K562 (cell line): ENCODE results near the gene PPP3CB.

Source experiments
- CEBPG ChIP-seq, 3 experiments: fragments of 200-800 bp in 1 of 3; sonication (Bioruptor generic) in 1 of 3; sonication (generic) in 1 of 3; formaldehyde crosslinking in 1 of 3; IDR thresholded peaks in 2 of 3; conservative IDR thresholded peaks in 1 of 3; 2 replicates each; pipeline versions ENCODE4 v1.6.1 to v1.8.0; 2016 to 2022; ENCODE audit warnings: missing compliant biosample characterization in 2 of 3, missing genetic modification characterization in 2 of 3, mild to moderate bottlenecking in 1 of 3, missing genetic modification reagents in 1 of 3
- ELF2 ChIP-seq: fragments of 250-450 bp; sonication (Bioruptor Pico); IDR thresholded peaks from 2 replicates; pipeline ENCODE4 v1.5.0; 2021; ENCODE audit warnings: mild to moderate bottlenecking
- EZH2 ChIP-seq: IDR thresholded peaks from 2 replicates; pipeline ENCODE4 v1.6.1; 2012; ENCODE audit warnings: low read depth, mild to moderate bottlenecking, inconsistent platforms, low read length, borderline replicate concordance
- GATA2 ChIP-seq: sonication (generic); formaldehyde crosslinking; IDR thresholded peaks from 2 replicates; pipeline ENCODE4 v1.4.0; 2020; ENCODE audit warnings: mild to moderate bottlenecking, missing genetic modification reagents
- POLR2AphosphoS5 ChIP-seq: IDR thresholded peaks from 2 replicates; pipeline ENCODE4 v1.6.1; 2011; ENCODE audit warnings: mild to moderate bottlenecking, low read depth, low read length, moderate library complexity; ENCODE audit not compliant: control insufficient read depth, insufficient read depth
- RAD51 ChIP-seq: fragments of 450-650 bp; IDR thresholded peaks from 2 replicates; pipeline ENCODE4 v1.7.1; 2016; ENCODE audit warnings: low read depth, mild to moderate bottlenecking, borderline replicate concordance
- SMC3 ChIP-seq: conservative IDR thresholded peaks from 2 replicates; pipeline ENCODE4 v1.6.1; 2011; ENCODE audit warnings: low read depth, low read length, improper control_type of control experiment; ENCODE audit not compliant: insufficient read depth
- TAF1 ChIP-seq: IDR thresholded peaks from 2 replicates; pipeline ENCODE4 v1.6.1; 2011; ENCODE audit warnings: mild to moderate bottlenecking, low read length, moderate library complexity; ENCODE audit not compliant: insufficient read depth, control insufficient read depth, severe bottlenecking; ENCODE audit errors: extremely low read depth

DNA sequence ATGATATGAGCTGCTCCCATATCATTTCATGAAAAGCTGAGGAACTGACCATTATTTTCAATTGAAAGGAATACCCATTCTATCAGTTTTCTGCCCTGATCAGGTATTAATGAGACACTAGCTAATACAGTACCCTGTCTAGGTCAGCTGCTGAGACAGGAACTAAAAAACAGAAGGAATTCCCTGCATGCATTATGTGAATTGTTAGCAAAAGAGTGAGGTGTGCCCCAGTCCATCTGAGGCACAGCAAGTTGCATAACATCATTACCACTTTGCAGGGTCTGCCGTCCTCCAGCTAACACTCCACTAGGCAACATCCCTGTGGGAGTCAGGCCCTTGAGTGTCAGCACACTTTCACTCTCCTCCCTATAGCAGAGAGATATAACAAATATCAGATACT, 51.4 kb downstream of the PPP3CB start:
- no peak for TF ChIP-seq EZH2
- no peak for TF ChIP-seq RAD51
- TF ChIP-seq POLR2AphosphoS5: no peak
- TF ChIP-seq CEBPG (CRISPR knock-in tag; IDR thresholded peaks at IDR 0.05): no peak
- no peak for TF ChIP-seq CEBPG (tag; conservative IDR thresholded peaks at IDR 0.05 in 1 of 2, IDR thresholded peaks at IDR 0.05 in 1 of 2)
- TF ChIP-seq GATA2 (CRISPR knock-in tag): no peak
- TF ChIP-seq TAF1: no peak
- no peak for TF ChIP-seq SMC3
- TF ChIP-seq ELF2 (CRISPR knock-in tag): no peak
